Measurements from ENCODE around the gene KCNIP1. TPM values are rescaled to one million over a fixed set of nuclear protein-coding genes. Genes with fewer than 3 reads are reported as not detected.

KCNIP1 gene
- total RNA-seq, 2 donors from 2014 or later: 0.52 to 0.99 TPM

DNA sequence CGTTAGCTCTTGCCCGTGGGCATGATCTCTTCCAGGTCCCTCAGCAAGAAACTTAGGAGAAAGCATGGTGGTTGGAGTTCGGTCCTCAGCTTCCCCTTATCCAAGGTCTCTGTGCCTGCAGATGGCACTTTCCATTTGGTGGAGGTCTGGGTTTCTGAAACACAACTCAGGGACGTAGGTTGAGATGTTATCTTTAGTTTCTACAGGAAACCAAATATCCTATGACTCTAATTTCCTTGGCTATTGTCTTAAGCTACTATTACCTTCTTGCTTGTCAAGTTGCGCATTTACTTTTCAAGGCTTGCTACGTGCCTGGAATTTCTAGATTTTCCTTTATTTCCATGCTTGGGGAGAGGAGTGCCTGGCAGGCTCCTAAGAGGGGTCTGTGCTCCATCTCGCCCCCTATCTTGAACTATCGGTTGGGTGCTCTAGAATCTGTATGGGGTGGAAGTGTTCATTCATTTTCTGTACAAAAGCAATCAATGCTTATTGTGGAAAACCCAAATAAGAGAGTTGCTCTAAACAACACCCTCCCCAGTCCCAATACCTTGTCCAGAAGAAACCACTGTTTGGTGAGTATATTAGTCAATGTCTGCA, 32.9 kb upstream of the KCNIP1 start:
- H3K27me3 ChIP-seq: no peaks in the 10 kb centered on the region
- H3K4me1 ChIP-seq: no peaks in the 10 kb centered on the region
- intact Hi-C loops (cut with DNase I): no loop called here
- no peak overlapping the region for H3K4me3 ChIP-seq
- DNase-seq: no peak
- TF ChIP-seq POLR2A (IDR thresholded peaks at IDR 0.05): no peak
- TF ChIP-seq, protein P1, sequence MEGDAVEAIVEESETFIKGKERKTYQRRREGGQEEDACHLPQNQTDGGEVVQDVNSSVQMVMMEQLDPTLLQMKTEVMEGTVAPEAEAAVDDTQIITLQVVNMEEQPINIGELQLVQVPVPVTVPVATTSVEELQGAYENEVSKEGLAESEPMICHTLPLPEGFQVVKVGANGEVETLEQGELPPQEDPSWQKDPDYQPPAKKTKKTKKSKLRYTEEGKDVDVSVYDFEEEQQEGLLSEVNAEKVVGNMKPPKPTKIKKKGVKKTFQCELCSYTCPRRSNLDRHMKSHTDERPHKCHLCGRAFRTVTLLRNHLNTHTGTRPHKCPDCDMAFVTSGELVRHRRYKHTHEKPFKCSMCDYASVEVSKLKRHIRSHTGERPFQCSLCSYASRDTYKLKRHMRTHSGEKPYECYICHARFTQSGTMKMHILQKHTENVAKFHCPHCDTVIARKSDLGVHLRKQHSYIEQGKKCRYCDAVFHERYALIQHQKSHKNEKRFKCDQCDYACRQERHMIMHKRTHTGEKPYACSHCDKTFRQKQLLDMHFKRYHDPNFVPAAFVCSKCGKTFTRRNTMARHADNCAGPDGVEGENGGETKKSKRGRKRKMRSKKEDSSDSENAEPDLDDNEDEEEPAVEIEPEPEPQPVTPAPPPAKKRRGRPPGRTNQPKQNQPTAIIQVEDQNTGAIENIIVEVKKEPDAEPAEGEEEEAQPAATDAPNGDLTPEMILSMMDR (IDR thresholded peaks at IDR 0.05): no peak
- H3K27ac ChIP-seq: no peak overlapping the region
- H3K36me3 ChIP-seq (replicated peaks in 1 of 2; ENCODE audit: insufficient read depth in 1 of 2, low read depth in 2 of 2): no peaks in the 10 kb centered on the region
- no peaks in the 10 kb centered on the region for H3K9me3 ChIP-seq
- no peak for ATAC-seq
- WGBS, 2 donors: 65 to 68% methylated on average over 8 of the region's 8 CpGs

DNA sequence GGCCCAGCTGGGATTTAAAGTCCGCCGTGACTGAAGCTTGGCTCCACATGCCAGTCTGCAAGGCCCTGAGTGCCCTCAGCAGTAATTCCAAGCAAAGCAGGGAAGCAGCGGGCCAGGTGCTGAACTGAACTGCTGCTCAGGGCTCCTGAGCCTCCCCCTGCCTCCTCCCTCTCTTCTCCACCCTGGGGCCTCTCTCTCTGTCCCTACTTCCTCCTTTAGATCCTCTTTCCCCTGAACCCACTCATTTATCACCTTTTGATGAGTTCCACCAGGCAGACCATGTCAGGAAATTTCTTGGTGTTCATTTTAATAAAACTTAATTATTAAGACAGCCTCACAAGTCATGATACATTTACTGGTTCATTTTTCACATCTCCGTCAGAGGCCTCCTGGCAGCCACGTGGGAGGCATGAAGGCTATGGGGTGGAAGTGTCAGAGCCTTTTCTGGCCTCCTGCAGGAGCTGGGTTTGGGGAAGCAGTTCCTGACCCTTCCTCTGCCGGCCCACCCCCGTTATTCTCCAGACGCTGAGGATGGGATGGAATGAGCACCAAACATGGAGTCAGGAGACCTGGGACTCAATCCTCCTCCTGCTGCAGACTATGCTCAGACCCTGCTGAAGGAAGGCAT, 32.2 kb upstream of the KCNIP1 start:
- no peak overlapping the region for H3K4me3 ChIP-seq
- H3K27ac ChIP-seq: no peak overlapping the region
- H3K4me1 ChIP-seq: no peaks in the 10 kb centered on the region
- H3K27me3 ChIP-seq: no peaks in the 10 kb centered on the region
- DNase-seq: no peak
- 65 to 80% methylated on average over 8 of the region's 8 CpGs for WGBS, 2 donors
- intact Hi-C loops (cut with DNase I): no loop called here
- H3K9me3 ChIP-seq: no peaks in the 10 kb centered on the region
- TF ChIP-seq, protein P1 (IDR thresholded peaks at IDR 0.05): no peak
- no peak for TF ChIP-seq POLR2A (IDR thresholded peaks at IDR 0.05)
- no peak for ATAC-seq
- no peaks in the 10 kb centered on the region for H3K36me3 ChIP-seq (replicated peaks in 1 of 2; ENCODE audit: insufficient read depth in 1 of 2, low read depth in 2 of 2)

DNA sequence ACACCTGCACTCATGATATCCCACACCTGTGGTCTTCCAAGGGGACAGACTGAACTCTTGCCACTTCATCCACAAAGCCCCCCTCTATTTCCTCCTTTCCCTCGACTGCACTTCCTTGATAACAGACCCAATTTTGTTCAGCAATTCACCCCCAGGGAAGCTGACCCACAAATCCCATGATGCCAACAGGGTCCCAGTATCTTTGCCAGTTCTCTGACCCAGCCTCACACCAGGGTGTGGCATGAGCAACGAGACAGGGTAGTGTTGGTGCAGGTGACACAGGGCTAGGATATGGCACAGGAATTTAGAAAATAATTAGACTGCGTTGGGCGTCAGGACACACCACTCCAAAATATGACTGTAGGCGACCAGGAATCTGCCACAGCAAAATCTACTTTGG, 30.2 kb upstream of the KCNIP1 start:
- no peaks in the 10 kb centered on the region for H3K36me3 ChIP-seq (replicated peaks in 1 of 2; ENCODE audit: insufficient read depth in 1 of 2, low read depth in 2 of 2)
- no peaks in the 10 kb centered on the region for H3K4me1 ChIP-seq
- H3K27ac ChIP-seq: no peak overlapping the region
- no peaks in the 10 kb centered on the region for H3K27me3 ChIP-seq
- H3K9me3 ChIP-seq: no peaks in the 10 kb centered on the region
- TF ChIP-seq, protein P1 (IDR thresholded peaks at IDR 0.05): no peak
- no peak for TF ChIP-seq POLR2A (IDR thresholded peaks at IDR 0.05)
- WGBS, 2 donors: 46 to 53% methylated on average over 5 of the region's 5 CpGs
- intact Hi-C loops (cut with DNase I): no loop called here
- ATAC-seq (no peak), DNase-seq (no peak)
- H3K4me3 ChIP-seq: no peak overlapping the region

GRCh38 chr5:170474489-170475274, 29.1 kb upstream of the KCNIP1 start:
- Histone ChIP-seq H3K4me1 (peaks cover 7% of the 10 kb centered on the region), H3K36me3 (replicated peaks in 1 of 2; ENCODE audit: insufficient read depth in 1 of 2, low read depth in 2 of 2) (no peaks in the 10 kb centered on the region), H3K27me3 (no peaks in the 10 kb centered on the region), H3K27ac (no peak overlapping the region), H3K9me3 (no peaks in the 10 kb centered on the region), H3K4me3 (no peak overlapping the region)
- no peak for DNase-seq
- 73 to 82% methylated on average over 12 of the region's 12 CpGs for WGBS, 2 donors
- TF ChIP-seq, protein P1 (IDR thresholded peaks at IDR 0.05): no peak
- no peak for TF ChIP-seq POLR2A (IDR thresholded peaks at IDR 0.05)
- ATAC-seq: no peak
- intact Hi-C loops (cut with DNase I): no loop called here

All from body of pancreas (tissue), 4 donors.